ENCODE measurements around the gene PTPN3. TPM values are rescaled to one million over a fixed set of nuclear protein-coding genes. Genes with fewer than 3 reads are reported as not detected.

The PTPN3 gene
- total RNA-seq, 2 donors from 2014 or later, result 16.9 to 20.3 TPM

DNA sequence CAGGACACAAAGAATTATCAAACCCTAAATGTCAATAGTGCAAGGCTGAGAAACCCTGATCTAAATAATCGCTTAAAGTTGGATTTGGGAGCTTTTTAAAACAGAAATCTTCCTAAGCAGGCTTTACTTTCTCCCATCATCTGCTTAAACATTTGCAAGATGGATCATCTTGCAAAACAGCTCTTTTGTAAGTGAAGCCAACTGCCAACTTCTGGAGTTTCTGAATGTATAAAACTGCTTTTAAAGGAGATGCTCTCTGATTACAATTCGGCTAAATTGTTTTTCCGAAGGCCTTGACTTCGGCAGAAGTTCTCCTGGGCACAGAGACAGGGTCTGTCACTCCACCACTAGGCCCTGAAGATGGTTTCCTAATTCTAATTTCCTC lies 1.3 kb downstream of the PTPN3 start:
- Histone ChIP-seq H3K9me3 (no peaks in the 10 kb centered on the region), H3K27me3 (replicated peaks; ENCODE audit: insufficient read depth) (no peaks in the 10 kb centered on the region), H3K36me3 (no peaks in the 10 kb centered on the region), H3K4me1 (ENCODE audit: control insufficient read depth in 1 of 2, low read depth in 2 of 2) (peaks cover 9 to 49% of the 10 kb centered on the region in 2 donors), H3K27ac (no peak overlapping the region), H3K4me3 (peak overlapping the region; percentile 80)
- TF ChIP-seq, protein P1, sequence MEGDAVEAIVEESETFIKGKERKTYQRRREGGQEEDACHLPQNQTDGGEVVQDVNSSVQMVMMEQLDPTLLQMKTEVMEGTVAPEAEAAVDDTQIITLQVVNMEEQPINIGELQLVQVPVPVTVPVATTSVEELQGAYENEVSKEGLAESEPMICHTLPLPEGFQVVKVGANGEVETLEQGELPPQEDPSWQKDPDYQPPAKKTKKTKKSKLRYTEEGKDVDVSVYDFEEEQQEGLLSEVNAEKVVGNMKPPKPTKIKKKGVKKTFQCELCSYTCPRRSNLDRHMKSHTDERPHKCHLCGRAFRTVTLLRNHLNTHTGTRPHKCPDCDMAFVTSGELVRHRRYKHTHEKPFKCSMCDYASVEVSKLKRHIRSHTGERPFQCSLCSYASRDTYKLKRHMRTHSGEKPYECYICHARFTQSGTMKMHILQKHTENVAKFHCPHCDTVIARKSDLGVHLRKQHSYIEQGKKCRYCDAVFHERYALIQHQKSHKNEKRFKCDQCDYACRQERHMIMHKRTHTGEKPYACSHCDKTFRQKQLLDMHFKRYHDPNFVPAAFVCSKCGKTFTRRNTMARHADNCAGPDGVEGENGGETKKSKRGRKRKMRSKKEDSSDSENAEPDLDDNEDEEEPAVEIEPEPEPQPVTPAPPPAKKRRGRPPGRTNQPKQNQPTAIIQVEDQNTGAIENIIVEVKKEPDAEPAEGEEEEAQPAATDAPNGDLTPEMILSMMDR (IDR thresholded peaks at IDR 0.05), result no peak
- ATAC-seq (ENCODE audit: insufficient number of reproducible peaks, low FRiP score, low read depth) (no peak), DNase-seq (ENCODE audit: low spot score) (no peak)

DNA sequence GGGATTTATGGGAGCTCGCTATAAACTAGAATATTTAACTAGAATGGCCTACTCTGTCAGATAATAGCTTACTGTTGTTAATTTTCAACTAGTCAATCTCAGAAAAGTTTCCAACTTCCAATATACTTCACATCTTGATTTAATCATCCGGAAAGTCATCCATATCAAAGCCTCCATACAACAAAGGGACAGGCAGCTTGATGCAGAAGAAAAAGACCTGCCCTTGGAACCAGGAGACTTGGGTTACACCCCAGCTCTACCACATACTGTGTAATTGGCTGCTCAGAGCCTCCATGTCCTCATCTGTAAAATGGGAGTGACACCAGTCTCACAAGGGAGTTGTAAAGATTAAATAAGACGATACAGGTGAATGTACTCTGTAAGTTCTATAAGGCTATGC lies 1.9 kb downstream of the PTPN3 start:
- Histone ChIP-seq H3K9me3 (no peaks in the 10 kb centered on the region), H3K4me1 (ENCODE audit: control insufficient read depth in 1 of 2, low read depth in 2 of 2) (peaks cover 9 to 49% of the 10 kb centered on the region in 2 donors), H3K27ac (no peak overlapping the region), H3K36me3 (no peaks in the 10 kb centered on the region), H3K27me3 (replicated peaks; ENCODE audit: insufficient read depth) (no peaks in the 10 kb centered on the region), H3K4me3 (peak overlapping the region; percentile 80)
- no peak for DNase-seq (ENCODE audit: low spot score)
- TF ChIP-seq, protein P1 (IDR thresholded peaks at IDR 0.05), result no peak
- ATAC-seq (ENCODE audit: insufficient number of reproducible peaks, low FRiP score, low read depth), result no peak

DNA sequence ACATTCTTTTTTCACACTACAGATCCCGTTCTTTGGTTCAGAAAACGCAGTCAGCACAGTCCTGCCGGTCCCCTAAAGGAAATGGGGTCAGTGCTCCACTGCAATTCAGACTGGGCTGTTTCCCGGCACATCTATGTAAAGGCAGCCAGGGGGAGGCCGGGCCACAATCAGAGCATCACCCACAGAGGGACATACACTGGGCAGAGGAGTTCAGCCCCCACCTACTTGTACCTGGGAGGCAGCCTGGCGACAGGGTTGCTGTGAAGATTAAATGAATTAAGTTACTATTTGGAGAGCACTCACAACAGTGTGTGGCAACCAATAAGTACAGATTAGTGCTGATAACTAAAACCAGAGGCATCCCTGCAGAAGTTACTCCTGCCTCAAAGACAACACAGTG lies 4.5 kb downstream of the PTPN3 start:
- no peak overlapping the region for H3K4me3 ChIP-seq

DNA sequence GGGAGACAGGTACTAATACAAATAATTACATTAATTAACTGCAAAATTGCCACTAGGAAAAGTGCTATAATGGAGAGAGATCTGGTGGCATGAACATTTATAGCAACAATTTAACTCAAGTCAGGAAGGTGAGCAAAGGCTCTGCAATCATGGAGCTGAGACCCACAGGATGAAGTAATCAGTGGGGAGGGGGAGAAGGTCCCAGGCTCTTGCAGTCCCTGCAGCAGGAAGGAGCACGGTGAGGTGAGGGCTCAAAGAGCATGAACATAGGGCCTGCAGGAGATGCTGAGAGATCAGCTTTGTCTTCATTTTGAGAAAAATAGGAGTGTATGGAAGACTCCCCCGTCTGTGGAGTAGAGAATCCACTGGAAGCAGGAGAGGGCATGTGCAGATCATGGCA lies 6.5 kb downstream of the PTPN3 start:
- Histone ChIP-seq H3K27ac (no peak overlapping the region), H3K9me3 (no peaks in the 10 kb centered on the region)

More for the DNA sequence above, 4.5 kb downstream of the PTPN3 start:
- TF ChIP-seq, protein P1 (IDR thresholded peaks at IDR 0.05), result no peak
- Histone ChIP-seq H3K36me3 (no peaks in the 10 kb centered on the region), H3K27ac (no peak overlapping the region), H3K4me1 (ENCODE audit: control insufficient read depth in 1 of 2, low read depth in 2 of 2) (peaks cover 9 to 43% of the 10 kb centered on the region in 2 donors), H3K9me3 (no peaks in the 10 kb centered on the region), H3K27me3 (replicated peaks; ENCODE audit: insufficient read depth) (no peaks in the 10 kb centered on the region)
- ATAC-seq (ENCODE audit: insufficient number of reproducible peaks, low FRiP score, low read depth), result no peak
- DNase-seq (ENCODE audit: low spot score), result no peak

DNA sequence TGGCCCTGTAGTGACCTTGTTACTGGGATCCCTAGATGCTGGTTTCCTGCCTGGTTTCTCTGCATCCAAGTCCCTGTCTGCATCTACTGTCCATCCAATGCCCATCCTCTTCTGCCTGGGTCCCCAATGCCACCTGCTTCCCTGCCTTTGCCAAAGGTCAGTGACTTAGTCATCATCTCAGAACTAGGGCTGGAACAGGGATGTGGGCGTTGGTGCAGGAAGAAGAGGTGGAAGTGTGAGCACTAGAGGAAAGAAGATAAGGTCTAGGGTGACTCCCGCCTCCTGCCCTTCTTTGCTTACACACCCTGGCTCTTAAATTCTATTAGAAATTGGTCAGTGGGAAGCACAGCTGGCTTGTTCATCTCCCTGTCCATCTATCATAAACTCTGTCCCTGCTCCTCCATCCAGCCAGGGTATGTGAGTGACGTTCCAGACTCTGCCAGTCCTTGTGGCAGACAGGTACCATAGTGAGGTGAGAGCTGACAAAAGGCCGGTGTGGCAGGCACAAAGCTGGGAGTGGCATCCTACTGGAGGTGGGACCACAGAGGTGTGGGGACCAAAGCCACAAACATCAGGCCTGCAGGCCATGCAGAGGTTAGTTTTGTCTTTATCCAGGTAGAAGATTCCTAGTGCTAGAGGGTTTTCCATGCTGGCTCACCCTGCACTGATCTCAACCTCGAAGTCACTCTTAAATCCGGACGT lies 9.2 kb downstream of the PTPN3 start:
- DNase-seq (ENCODE audit: low spot score), result no peak
- Histone ChIP-seq H3K36me3 (no peaks in the 10 kb centered on the region), H3K27me3 (replicated peaks; ENCODE audit: insufficient read depth) (no peaks in the 10 kb centered on the region), H3K4me3 (no peak overlapping the region), H3K9me3 (no peaks in the 10 kb centered on the region), H3K27ac (no peak overlapping the region), H3K4me1 (ENCODE audit: control insufficient read depth in 1 of 2, low read depth in 2 of 2) (peaks cover 2 to 5% of the 10 kb centered on the region in 2 donors)
- no peak for ATAC-seq (ENCODE audit: insufficient number of reproducible peaks, low FRiP score, low read depth)
- TF ChIP-seq, protein P1 (IDR thresholded peaks at IDR 0.05), result no peak

More for the DNA sequence above, 6.5 kb downstream of the PTPN3 start:
- no peaks in the 10 kb centered on the region for H3K36me3 ChIP-seq
- TF ChIP-seq, protein P1 (IDR thresholded peaks at IDR 0.05), result no peak
- H3K27me3 ChIP-seq (replicated peaks; ENCODE audit: insufficient read depth), result no peaks in the 10 kb centered on the region
- H3K4me1 ChIP-seq (ENCODE audit: control insufficient read depth in 1 of 2, low read depth in 2 of 2), result peaks cover 8 to 31% of the 10 kb centered on the region in 2 donors
- no peak overlapping the region for H3K4me3 ChIP-seq
- DNase-seq (ENCODE audit: low spot score) (no peak), ATAC-seq (ENCODE audit: insufficient number of reproducible peaks, low FRiP score, low read depth) (no peak)
